ENCODE results near the gene TBK1. TPM values are rescaled to one million over a fixed set of nuclear protein-coding genes. Genes with fewer than 3 reads are reported as not detected.

Gene TBK1
- polyA plus RNA-seq, 3 donors = 14.3 to 24.7 (median 15.5) TPM

GRCh38 chr12:64459394-64459891 is 7.5 kb downstream of the TBK1 start:
- peaks cover 23% of the 10 kb centered on the region for H3K4me1 Mint-ChIP-seq
- H3K36me3 Mint-ChIP-seq = peaks cover 38 to 64% of the 10 kb centered on the region in 2 donors
- peak overlapping the region; percentile 80 to 95 (median 89) for H3K27ac Mint-ChIP-seq
- Histone ChIP-seq H3K4me3 (replicated peaks in 1 of 3; ENCODE audit: low read depth in 2 of 3, low read length in 3 of 3) (peak overlapping the region; percentile 13 to 65 (median 43)), H3K27me3 (ENCODE audit: control insufficient read depth in 2 of 2, insufficient read depth in 2 of 2, low read length in 2 of 2) (no peaks in the 10 kb centered on the region), H3K36me3 (replicated peaks in 1 of 2; ENCODE audit: control insufficient read depth in 1 of 2, insufficient read depth in 2 of 2, low read length in 2 of 2) (peaks cover 28 to 66% of the 10 kb centered on the region in 2 donors), H3K27ac (ENCODE audit: low read depth in 1 of 2, low read length in 2 of 2) (peak overlapping the region; percentile 45 to 76), H3K9me3 (replicated peaks in 1 of 2; ENCODE audit: control insufficient read depth in 1 of 2, insufficient read depth in 1 of 2, low read length in 2 of 2) (no peaks in the 10 kb centered on the region), H3K9ac (ENCODE audit: insufficient read depth, low read length, poor library complexity, severe bottlenecking) (peak overlapping the region; percentile 33), H3K4me2 (replicated peaks; ENCODE audit: extremely low read depth, low read length, poor library complexity, severe bottlenecking) (peak overlapping the region; percentile 64), H3K79me2 (ENCODE audit: insufficient read depth, low read length) (peaks cover 74% of the 10 kb centered on the region), H3K4me1 (ENCODE audit: control insufficient read depth in 1 of 2, insufficient read depth in 2 of 2, low read length in 2 of 2) (peaks cover 14% of the 10 kb centered on the region in 2 donors), H2AFZ (ENCODE audit: insufficient read depth, low read depth, low read length, poor library complexity, severe bottlenecking) (peak overlapping the region; percentile 37), H4K20me1 (ENCODE audit: insufficient read depth, low read length) (peaks cover 55% of the 10 kb centered on the region)
- H3K27me3 Mint-ChIP-seq (ENCODE audit: low read depth in 3 of 3) = peaks cover 0 to 2% (median 0%) of the 10 kb centered on the region in 3 donors
- H3K9me3 Mint-ChIP-seq = no peaks in the 10 kb centered on the region
- TF ChIP-seq CTCF (IDR thresholded peaks at IDR 0.05) = no peak
- H3K4me3 Mint-ChIP-seq = peak overlapping the region; percentile 62 to 69
- peak in 2 of 3 donors; percentile 10 to 11 for DNase-seq
- WGBS (ENCODE audit: insufficient coverage) = no CpG with 5 or more reads among the region's 3 CpGs
- intact Hi-C loops (cut with micrococcal nuclease) = loop anchor here (10.0 kb wide), 2 partner anchors 55 to 165 kb away; partner anchors contain the start of gene XPOT (in 1 of the 2)

GRCh38 chr12:64461634-64462414 is 9.9 kb downstream of the TBK1 start:
- H3K9me3 ChIP-seq (replicated peaks in 1 of 2; ENCODE audit: control insufficient read depth in 1 of 2, insufficient read depth in 1 of 2, low read length in 2 of 2) = no peaks in the 10 kb centered on the region
- TF ChIP-seq CTCF (IDR thresholded peaks at IDR 0.05) = no peak
- no peak overlapping the region for H3K9ac ChIP-seq (ENCODE audit: insufficient read depth, low read length, poor library complexity, severe bottlenecking)
- WGBS (ENCODE audit: insufficient coverage) = 100% methylated on average over 1 of the region's 2 CpGs
- no peaks in the 10 kb centered on the region for H3K27me3 ChIP-seq (ENCODE audit: control insufficient read depth in 2 of 2, insufficient read depth in 2 of 2, low read length in 2 of 2)
- no peak overlapping the region for H2AFZ ChIP-seq (ENCODE audit: insufficient read depth, low read depth, low read length, poor library complexity, severe bottlenecking)
- H3K27ac ChIP-seq (ENCODE audit: low read depth in 1 of 2, low read length in 2 of 2) = peak overlapping the region in 1 of 2 donors; percentile 28
- peaks cover 11 to 14% of the 10 kb centered on the region in 2 donors for H3K4me1 ChIP-seq (ENCODE audit: control insufficient read depth in 1 of 2, insufficient read depth in 2 of 2, low read length in 2 of 2)
- peaks cover 0 to 2% (median 0%) of the 10 kb centered on the region in 3 donors for H3K27me3 Mint-ChIP-seq (ENCODE audit: low read depth in 3 of 3)
- H3K36me3 Mint-ChIP-seq = peaks cover 54 to 75% of the 10 kb centered on the region in 2 donors
- peaks cover 50% of the 10 kb centered on the region for H3K79me2 ChIP-seq (ENCODE audit: insufficient read depth, low read length)
- H3K9me3 Mint-ChIP-seq = no peaks in the 10 kb centered on the region
- no peak overlapping the region for H3K4me3 ChIP-seq (replicated peaks in 1 of 3; ENCODE audit: low read depth in 2 of 3, low read length in 3 of 3)
- no peak overlapping the region for H3K4me2 ChIP-seq (replicated peaks; ENCODE audit: extremely low read depth, low read length, poor library complexity, severe bottlenecking)
- H3K36me3 ChIP-seq (replicated peaks in 1 of 2; ENCODE audit: control insufficient read depth in 1 of 2, insufficient read depth in 2 of 2, low read length in 2 of 2) = peaks cover 51 to 82% of the 10 kb centered on the region in 2 donors
- peak in 1 of 3 donors; percentile 50 for DNase-seq
- H3K4me1 Mint-ChIP-seq = peaks cover 16% of the 10 kb centered on the region
- no peak overlapping the region for H3K4me3 Mint-ChIP-seq
- intact Hi-C loops (cut with micrococcal nuclease) = no loop called here
- peak overlapping the region in 1 of 7 donors; percentile 10 for H3K27ac Mint-ChIP-seq
- peaks cover 37% of the 10 kb centered on the region for H4K20me1 ChIP-seq (ENCODE audit: insufficient read depth, low read length)

All from CD14-positive monocyte (primary cell).